ENCODE data around the gene LDLRAD3. TPM values are rescaled to one million over a fixed set of nuclear protein-coding genes. Genes with fewer than 3 reads are reported as not detected.

LDLRAD3 gene
- total RNA-seq, 2 donors from 2014 or later, result 19.2 to 30.6 TPM

DNA sequence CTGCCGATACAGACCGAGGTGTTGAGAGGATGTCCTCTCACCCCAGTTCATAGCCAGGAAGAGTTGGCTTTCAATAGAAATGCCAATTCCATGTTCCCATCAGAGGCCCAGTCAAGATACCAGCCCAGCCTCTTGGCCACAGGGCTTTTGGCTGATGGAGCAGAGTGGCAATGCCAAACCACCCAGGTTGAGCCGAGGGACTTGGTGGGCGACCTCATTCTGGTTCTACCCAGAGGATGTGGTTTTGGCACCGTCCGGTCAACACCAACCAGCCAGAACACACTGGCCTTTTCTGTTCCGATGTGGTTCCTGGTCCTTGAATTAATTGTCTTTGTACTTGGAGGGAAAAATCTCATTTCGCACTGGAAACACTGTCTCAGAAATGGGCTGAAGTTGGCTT is 284.8 kb downstream of the LDLRAD3 start:
- Mint-ChIP-seq H3K27ac (no peak overlapping the region), H3K9me3 (no peaks in the 10 kb centered on the region), H3K4me1 (no peaks in the 10 kb centered on the region), H3K4me3 (no peak overlapping the region), H3K36me3 (ENCODE audit: low read depth) (peaks cover 50% of the 10 kb centered on the region), H3K27me3 (ENCODE audit: insufficient read depth) (no peaks in the 10 kb centered on the region)
- Histone ChIP-seq H3K4me3 (ENCODE audit: low read length) (no peak overlapping the region), H3K4me1 (ENCODE audit: control insufficient read depth, insufficient read depth, low read length) (no peaks in the 10 kb centered on the region), H3K27me3 (ENCODE audit: control insufficient read depth, insufficient read depth, low read length, poor library complexity, severe bottlenecking) (no peaks in the 10 kb centered on the region), H3K27ac (ENCODE audit: low read depth, low read length) (no peak overlapping the region), H3K9me3 (ENCODE audit: control insufficient read depth, low read length) (no peaks in the 10 kb centered on the region), H3K9ac (ENCODE audit: extremely low read depth, low read length, poor library complexity, severe bottlenecking) (no peak overlapping the region), H3K36me3 (ENCODE audit: control insufficient read depth, insufficient read depth, low read length) (peaks cover 18% of the 10 kb centered on the region)
- TF ChIP-seq CTCF (conservative IDR thresholded peaks at IDR 0.05), result no peak
- WGBS, 2 experiments (ENCODE audit: insufficient coverage in 1 of 2, insufficient read length in 1 of 2), result 95 to 98% methylated on average over 7 to 8 of the region's 8 CpGs
- DNase-seq, result no peak

- no peaks in the 10 kb centered on the region for H3K9me3 Mint-ChIP-seq
- 93 to 98% methylated on average over 7 to 12 of the region's 12 CpGs for WGBS, 2 experiments (ENCODE audit: insufficient coverage in 1 of 2, insufficient read length in 1 of 2)
- no peaks in the 10 kb centered on the region for H3K4me1 Mint-ChIP-seq
- no peaks in the 10 kb centered on the region for H3K27me3 Mint-ChIP-seq (ENCODE audit: insufficient read depth)
- Histone ChIP-seq H3K4me3 (ENCODE audit: low read length) (no peak overlapping the region), H3K4me1 (ENCODE audit: control insufficient read depth, insufficient read depth, low read length) (no peaks in the 10 kb centered on the region), H3K36me3 (ENCODE audit: control insufficient read depth, insufficient read depth, low read length) (peaks cover 18% of the 10 kb centered on the region), H3K9ac (ENCODE audit: extremely low read depth, low read length, poor library complexity, severe bottlenecking) (no peak overlapping the region), H3K27ac (ENCODE audit: low read depth, low read length) (no peak overlapping the region), H3K27me3 (ENCODE audit: control insufficient read depth, insufficient read depth, low read length, poor library complexity, severe bottlenecking) (no peaks in the 10 kb centered on the region), H3K9me3 (ENCODE audit: control insufficient read depth, low read length) (no peaks in the 10 kb centered on the region)
- H3K27ac Mint-ChIP-seq, result no peak overlapping the region
- H3K4me3 Mint-ChIP-seq, result no peak overlapping the region
- no peak for DNase-seq
- no peak for TF ChIP-seq CTCF (conservative IDR thresholded peaks at IDR 0.05)
- H3K36me3 Mint-ChIP-seq (ENCODE audit: low read depth), result peaks cover 50% of the 10 kb centered on the region
Measured at GRCh38 chr11:36229091-36229705, 285.3 kb downstream of the LDLRAD3 start.

DNA sequence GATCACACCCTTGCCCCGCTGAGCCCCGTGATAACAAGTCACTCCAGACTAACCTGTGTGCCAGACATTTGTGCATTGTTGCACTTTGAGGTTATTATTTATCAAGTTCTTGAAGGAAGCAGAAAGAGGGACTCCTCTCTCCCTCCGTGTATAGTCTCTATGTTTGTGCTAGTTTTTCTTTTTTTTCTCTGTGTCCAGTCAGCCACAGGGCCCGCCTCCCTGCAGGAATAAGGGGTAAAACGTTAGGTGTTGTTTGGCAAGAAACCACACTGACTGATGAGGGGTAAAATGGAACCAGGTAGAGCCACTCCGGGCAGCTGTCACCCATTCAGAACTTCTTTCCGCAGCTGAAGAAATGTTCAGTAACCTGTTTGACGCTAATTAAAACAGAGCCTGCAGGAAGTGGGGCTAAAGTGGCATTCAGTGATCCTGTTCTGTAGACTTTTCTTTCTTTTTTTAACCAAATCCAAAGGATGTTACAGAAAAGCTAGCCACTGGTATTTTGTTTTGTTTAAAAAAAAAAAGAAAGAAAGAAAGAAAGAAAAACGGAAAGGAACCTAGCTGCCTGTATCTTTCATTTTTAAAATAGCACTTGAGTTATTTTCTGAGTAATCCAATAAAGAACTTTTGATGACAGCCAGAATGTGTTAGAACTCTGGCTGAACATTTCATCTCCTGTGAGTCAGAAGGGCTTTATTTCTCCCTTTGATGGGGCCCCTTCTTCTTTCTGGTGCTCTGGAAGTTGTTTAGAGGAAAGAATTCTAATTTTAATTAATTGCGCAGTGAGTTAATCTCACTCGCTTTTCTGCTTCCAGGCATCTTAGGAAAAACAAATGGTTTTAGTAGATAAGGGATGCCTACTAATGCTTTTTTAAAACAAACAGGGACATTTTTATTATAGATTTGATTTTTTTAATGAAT is 287.2 kb downstream of the LDLRAD3 start:
- WGBS, 2 experiments (ENCODE audit: insufficient coverage in 1 of 2, insufficient read length in 1 of 2), result 91 to 93% methylated on average over 8 to 11 of the region's 11 CpGs
- Histone ChIP-seq H3K4me3 (ENCODE audit: low read length) (no peak overlapping the region), H3K27me3 (ENCODE audit: control insufficient read depth, insufficient read depth, low read length, poor library complexity, severe bottlenecking) (no peaks in the 10 kb centered on the region), H3K27ac (ENCODE audit: low read depth, low read length) (peak overlapping the region; percentile 36), H3K9ac (ENCODE audit: extremely low read depth, low read length, poor library complexity, severe bottlenecking) (no peak overlapping the region), H3K36me3 (ENCODE audit: control insufficient read depth, insufficient read depth, low read length) (peaks cover 18% of the 10 kb centered on the region), H3K4me1 (ENCODE audit: control insufficient read depth, insufficient read depth, low read length) (no peaks in the 10 kb centered on the region), H3K9me3 (ENCODE audit: control insufficient read depth, low read length) (no peaks in the 10 kb centered on the region)
- no peaks in the 10 kb centered on the region for H3K9me3 Mint-ChIP-seq
- H3K27ac Mint-ChIP-seq, result no peak overlapping the region
- H3K27me3 Mint-ChIP-seq (ENCODE audit: insufficient read depth), result no peaks in the 10 kb centered on the region
- H3K36me3 Mint-ChIP-seq (ENCODE audit: low read depth), result peaks cover 50% of the 10 kb centered on the region
- no peaks in the 10 kb centered on the region for H3K4me1 Mint-ChIP-seq
- TF ChIP-seq CTCF (conservative IDR thresholded peaks at IDR 0.05), result no peak
- H3K4me3 Mint-ChIP-seq, result no peak overlapping the region
- no peak for DNase-seq
